GF-D8 (cell line): ENCODE measurements around the gene DLX2.

Source experiments
- DNase-seq: peaks from one replicate; lab custom pipeline; 2025; lab: John Stamatoyannopoulos, UW

Gene DLX2

GRCh38 chr2:172053486-172053885 lies 49.2 kb downstream of the DLX2 start:
- DNase-seq = no peak

DNA sequence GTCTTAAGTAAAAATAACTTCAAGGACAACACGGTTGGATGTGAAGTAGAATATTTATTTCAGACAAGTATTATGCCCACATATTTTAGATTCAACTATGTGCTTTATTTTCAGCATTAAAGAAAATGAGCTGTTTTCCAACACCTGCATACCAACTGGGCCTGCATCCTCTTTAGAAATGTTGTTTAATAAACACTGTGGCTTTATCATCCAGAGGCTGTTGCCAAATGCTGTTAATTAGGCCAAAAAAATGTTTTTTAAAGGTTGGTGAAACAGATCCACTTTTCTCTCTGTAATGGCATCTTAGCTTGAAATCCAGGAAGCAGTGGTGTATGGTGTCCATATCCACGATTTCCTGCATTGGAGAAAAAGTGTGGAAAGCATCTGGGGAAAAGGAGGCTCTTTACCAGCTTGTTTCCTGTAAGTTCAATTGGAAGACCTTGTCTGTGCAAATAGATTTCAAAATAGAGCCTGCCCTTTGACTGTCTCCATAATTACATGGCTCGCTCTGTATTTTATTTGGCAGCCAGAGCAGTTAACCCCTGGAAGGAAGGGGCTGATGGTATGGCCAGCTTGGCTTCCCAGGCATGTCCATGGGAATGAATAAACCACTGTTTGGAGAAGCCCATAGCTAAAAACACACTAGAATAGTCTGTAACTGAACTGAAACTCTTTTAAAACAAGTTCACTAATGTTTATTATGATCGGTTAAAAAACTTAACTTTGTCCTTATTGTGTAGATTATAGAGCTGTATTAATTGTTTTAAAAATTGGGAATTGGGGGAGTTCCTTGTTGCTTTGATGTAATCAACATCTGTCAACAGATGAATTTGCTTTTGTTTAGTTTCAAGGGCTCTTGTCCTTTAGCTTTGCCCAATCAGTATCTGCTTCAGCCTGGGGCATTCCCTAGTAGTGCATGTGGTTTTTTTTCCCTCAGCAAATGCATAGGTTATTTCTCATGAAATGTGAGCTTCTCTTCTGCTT lies 50.4 kb downstream of the DLX2 start:
- DNase-seq = no peak

- DNase-seq = no peak
Observed at GRCh38 chr2:172050479-172051125, 52.1 kb downstream of the DLX2 start.

GRCh38 chr2:172049567-172050120 lies 53.1 kb downstream of the DLX2 start:
- no peak for DNase-seq
